ENCODE results near the gene SORBS2.
A peak's percentile ranks its signal among the peaks of the same experiment; 100 is the strongest.

The SORBS2 gene

DNA sequence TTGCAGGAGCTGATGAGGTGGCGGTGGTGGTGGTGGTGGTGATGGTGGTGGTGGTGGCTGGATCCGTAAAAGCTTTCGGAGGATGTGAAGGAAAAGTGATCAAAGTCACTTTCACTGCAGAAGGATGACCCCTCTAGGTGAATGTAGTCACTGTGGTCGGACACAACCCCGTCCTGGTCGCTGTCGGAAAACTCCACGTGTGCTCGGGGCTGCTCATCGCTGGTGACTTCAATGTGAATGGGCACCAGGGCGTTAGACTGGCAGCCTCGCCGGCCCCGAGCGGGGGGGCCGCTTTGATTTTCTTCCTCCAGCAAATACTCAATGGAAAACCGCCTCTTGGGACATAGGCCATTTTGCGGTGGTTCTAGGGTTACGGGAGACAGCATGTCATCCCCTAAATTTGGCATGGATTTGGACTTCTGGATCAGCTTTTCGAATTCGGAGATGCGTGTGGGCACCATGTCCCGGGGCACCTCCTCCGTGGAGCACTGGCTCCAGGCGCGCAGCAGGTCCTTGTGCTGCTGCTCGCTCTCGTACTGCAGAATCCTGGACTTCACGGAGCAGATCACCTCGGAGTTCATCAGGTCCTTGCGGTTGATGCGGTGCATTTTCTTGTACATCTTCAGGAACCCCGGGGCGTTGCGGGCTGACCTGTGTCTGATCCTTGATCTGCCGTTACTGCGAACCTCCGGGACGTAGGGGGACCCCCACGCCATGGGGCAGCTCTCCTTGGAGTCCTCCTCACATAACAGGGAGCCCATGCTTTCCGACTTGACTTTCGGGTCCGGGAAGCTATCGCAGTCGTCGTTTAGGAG is 188.3 kb downstream of the SORBS2 start:
- DNase-seq: no peak

DNA sequence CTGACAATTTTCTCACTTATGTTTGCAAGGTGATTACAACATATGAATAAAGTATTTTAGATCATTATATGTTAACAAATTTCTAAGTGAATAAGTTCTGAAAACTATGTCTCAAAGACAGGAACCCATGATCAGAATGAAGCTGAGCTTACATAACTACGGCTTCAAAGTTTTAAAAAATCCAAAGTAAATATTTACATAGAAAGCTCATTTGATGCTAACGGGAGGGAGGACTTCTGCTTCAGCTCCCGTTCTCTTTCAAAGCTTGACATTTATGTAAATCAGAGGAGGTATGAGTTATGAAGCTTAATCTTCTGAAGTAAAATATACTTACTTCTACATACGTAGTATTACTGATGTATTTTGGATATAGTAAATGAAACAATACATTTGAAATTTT is 203.8 kb downstream of the SORBS2 start:
- DNase-seq: no peak

DNA sequence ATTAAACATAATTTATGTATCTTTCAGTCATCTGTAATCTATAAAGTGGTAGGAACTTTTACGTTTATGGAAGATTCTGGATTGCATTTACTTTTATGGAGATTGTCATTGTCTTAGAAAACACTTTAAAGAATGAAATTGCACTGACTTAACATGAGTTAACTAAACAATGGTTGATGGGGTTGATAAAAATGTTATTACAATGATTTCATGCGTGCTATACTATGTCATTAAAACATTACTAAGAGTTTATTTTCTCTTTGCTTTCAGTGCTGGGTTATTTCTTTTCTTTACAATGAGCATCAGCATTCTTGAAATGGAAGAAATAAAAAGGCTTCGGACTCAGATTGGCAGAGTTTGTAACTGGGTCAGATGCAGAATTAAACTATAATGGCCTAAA is 209.6 kb downstream of the SORBS2 start:
- DNase-seq: no peak

DNA sequence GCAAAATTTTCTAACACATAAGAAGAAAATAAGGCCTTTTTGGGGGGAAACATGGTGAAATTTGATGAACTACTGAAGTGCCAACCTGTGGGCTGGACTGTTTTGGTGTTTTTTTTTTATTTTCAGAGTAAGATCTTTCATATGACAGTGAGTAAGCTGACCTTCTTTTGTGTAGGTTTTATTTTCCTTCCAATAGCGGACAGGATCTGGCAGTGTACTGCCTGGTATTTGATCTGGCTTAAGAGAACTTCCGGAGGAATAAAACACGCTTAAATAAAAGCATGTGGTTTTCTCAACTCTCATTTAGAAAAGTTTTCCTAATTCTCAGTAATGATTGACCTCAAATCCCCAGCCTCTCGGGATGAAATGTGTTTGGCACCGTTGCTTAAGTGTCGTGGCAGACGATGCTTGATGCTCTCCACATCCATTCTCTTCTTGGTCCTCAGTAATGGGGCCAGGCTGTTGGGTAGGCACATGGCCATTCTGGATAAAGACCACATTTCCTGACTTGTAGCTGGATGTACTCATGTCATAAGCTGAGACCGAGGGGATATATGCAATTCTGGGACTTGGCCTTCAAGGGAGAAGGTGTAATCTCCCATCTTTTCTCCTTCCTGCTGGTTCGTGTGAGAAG is 211.1 kb downstream of the SORBS2 start:
- no peak for DNase-seq

DNA sequence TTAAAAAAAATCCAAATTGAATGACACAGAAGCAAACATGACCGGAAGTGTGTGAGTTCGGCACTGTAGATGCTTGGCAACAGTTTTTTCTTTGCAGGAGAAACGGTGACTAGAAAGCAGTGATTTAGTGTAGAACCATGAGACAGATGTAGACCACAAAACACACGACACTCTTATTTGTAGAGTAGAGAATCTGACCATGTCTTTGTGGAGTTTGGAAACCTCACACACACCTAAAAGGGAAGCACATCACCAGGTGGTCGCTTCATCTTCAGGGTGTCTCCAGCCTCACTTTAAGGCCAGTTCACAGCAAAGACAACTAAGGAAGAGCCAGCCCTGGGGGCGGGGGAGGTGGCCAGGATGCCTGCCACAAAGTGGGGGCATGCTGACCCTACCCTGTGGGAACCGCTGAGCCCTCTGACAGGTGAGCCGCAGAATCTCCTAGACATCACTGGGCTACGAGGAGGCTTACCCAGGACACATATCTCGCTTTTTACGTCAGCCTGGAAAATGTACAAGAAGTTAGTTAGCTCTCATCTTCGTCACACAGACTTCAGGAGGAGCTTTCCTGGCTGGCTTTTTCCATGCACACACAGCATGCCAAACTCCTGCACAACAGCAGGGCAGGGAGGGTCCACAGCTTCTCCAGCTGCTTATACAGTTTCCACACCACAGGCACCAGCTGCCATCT is 212.3 kb downstream of the SORBS2 start:
- no peak for DNase-seq

DNA sequence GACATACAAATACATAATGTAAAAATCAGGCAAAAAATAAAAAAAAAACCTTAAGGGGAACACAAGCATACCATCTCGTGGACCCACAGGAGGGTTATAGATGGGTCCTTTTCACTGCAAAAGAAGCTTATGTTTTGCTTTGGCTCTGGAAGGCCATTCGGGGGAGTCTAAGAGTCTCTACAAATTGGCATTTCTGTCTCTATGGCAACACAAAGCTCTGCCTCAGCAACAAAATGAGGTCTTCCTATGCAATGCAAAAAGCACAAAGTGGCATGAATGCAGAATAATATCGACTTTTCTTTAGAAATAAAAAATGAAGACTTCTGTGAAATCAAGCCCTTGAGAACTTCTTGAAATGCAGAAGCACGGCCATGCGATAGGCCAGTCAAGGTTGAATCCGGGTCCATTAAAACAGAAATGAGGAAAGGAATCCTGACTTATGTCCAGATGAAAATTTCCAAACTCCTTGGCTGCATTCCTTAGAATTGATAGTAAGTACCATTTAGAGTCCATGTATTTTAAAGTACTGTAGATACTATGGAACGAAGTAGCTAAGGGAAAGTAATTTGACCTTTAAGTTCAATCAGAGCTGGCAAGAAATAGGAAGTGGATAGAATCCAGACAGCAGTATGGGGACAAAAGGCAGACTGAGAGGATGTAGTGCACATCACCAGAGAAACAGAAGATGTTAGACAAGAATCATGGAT is 213.0 kb downstream of the SORBS2 start:
- DNase-seq: no peak

DNA sequence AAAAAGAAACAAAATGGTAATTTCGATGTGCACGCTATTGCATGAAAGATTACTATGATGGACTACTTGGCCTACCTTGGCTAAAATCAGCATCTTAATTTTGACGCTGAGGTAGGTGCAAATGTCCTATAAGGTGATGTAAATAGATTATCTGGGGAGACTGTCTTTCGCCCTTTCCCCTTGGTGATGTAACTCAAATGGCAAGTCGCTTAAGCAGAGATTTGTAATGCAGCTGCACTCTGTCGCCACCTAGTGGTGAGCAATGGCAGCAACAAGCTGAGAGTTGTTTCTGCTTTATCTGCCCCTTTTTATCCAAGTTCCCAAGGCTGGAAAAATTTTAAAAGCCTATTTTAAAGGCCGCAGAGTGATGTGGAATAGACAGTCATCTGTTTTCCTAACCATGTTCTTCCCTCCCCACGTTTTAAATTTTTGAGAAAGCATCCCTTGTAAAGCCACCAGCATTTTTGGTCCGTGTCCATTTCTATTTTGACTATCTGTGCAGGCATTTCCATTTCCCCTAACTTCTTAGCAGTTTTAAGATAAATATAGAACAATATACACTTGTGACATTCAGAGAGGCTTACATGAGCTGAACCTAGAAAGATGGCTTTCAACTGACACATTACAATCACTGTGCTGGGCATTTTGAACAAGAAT is 214.3 kb downstream of the SORBS2 start:
- DNase-seq: peak; percentile 81

DNA sequence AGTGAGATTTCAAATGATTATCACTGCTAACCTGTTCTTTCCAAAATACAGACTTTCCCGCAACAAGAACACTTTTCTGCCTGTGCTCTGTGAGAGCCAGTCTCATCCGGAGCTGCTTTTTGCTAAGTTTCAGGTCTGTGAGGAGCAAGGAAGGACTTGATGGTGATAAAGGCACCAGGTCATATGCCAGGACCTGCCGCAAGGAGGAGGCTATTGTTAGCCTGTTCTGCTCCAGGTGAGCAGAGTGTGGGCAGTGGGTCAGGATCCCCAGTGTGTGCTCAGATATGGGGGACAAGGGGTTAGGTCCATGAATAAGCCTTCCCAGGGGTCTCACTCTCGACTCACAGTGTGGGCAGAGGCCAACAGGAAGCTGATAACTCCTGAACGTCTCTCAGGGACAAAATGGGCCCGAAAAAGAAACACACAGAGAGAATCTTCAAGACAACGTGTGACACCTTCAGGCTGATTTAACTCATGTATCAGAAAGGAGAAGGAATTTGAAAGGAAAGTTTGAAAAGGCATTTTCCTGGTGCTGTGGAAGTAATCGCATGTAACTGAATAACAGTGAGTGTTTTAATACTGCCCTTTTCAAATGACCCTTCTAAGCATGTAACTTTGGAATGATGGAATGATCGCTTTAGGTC is 219.0 kb downstream of the SORBS2 start:
- no peak for DNase-seq

DNA sequence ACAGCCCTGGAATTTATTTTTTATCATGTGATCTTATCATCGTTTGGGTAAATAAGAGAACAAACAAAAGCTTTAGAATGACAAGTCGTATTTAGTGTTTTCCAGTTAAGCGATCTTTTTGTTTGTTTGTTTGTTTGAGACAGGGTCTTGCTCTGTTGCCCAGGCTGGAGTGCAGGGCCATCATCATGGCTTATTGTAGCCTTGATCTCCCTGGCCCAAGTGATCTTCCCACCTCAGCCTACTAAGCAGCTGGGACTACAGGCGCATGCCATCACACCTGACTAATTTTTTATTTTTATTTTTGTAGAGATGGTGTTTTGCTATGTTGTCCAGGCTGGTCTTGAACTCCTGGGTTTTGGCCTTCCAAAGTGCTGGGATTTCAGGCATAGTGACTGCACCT is 219.6 kb downstream of the SORBS2 start:
- DNase-seq: no peak

DNA sequence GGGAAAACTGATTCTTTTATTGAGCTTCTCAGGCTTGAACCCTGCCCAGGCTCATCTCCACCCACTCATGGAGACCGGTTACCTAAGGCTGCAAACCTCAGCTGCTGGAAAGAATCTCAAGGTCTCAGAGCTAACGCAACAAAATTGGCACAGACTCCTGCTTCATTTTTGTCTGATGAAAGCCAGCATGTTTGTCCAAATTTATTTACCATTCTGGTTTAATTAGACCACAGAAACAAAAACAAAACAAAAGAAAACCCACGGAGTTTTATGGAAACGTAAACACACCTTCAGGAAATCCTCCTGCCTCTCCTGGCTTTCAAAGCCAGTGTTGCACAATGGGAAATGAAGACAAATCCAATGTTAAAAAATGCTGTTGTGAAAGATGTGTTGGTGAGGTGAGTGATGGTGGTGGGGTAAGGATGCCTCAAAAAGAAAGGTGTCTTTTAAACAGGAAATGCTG is 220.3 kb downstream of the SORBS2 start:
- DNase-seq: no peak

DNA sequence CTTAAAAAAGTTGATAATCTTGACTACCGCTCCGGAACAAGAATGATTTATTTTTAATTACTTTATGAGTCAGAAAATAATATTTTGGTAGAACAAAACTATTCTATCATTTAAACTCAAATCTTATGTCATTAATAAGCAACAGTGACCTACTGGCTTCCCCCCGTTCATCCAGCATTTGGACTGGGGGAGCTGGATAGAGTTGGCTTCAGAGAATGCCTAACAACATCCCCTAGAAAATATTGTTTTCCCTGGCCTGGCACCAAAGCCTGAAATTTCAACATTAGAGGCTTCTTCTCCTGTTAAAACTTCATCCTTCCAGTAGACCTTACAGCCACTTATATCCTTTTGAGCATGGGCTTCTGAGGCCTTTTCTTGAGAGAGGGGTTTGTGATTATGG is 221.0 kb downstream of the SORBS2 start:
- DNase-seq: no peak

DNA sequence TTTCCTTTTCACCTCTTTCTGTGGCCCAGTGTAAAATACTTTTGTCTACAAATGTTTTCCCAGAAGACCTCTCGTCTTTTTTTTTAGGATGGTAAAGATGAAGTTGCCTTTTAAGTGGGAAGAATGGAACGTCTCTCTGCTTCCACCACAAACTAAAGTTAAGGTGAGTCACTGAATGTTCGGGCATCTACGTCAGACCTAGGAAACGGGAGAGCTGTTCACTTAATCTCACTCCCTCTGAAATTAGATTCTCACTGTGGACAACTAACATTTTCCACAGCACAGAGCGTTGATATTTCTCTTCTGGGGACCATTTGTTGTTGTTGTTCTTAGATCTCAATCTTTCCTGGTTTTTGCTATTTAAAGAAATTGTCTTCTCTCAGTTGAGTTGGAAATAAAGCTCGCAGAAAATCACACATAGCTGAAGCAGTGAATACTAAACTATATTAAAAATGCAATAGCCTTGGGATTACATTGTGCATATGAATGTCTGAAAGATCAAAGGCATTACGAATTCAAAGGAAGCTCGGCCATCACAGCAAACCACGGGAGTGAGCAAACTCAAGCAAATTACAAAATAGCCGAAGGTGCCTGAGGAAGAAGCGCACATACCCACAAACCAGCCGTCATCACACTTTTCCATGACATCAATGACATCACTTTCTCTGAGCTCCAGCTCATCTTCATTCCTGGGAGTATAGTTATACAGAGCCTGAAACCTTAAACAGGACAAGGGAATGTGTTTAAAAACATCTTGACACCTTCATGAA is 222.7 kb downstream of the SORBS2 start:
- DNase-seq: no peak

DNA sequence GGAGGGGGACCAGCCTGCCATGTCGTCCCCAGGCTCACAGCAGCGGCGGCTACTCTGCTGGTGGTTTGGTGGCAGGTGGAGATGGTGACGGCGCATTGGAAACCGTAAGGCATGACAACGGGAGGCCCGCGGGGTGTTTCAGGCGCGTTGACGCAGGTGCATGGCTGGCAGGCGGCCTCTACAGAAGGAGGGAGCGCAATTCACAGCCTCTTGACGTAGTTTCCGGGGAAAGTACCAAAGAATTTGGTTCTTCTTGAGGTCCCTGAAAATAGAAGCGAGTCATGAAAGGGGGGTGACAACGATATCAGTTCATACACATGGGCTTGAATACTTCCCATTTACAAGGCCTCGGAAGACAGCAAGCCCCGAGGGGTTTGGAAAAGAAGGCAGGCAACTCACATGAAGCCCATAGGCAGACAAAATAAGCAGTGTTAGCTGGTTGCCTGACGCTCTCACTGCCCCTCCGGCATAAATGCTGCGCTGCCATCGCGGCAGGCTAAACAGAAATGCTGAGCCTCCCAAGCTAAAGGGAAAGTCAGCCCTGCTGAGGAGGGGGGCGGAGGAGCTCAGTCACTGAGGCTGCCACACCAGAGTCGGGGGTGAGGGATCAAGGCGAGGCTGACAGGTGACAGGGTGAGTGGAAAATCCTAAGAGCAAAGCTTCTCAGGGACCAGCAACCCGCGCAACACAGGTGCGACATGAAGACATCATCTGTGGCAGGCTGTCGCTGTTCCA is 224.4 kb downstream of the SORBS2 start:
- DNase-seq: peak; percentile 76

DNA sequence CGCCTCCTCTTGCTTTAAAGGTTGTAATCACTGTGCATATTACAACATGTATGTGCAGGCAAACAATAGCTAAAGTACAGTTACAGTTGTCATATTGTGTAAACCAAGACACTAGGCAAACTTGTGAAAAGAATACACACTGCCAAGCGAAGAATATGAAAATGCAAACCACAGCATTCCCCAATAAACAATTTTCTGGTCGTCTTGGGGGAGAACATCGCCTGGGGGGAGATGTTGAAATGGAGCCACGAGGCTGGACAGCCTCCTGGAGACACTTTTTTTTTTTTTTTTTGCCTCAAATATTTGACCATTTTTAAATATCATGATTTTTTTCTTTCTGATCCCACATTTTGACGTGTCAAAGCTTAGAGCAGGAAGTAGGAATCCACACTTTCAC is 225.0 kb downstream of the SORBS2 start:
- DNase-seq: no peak

DNA sequence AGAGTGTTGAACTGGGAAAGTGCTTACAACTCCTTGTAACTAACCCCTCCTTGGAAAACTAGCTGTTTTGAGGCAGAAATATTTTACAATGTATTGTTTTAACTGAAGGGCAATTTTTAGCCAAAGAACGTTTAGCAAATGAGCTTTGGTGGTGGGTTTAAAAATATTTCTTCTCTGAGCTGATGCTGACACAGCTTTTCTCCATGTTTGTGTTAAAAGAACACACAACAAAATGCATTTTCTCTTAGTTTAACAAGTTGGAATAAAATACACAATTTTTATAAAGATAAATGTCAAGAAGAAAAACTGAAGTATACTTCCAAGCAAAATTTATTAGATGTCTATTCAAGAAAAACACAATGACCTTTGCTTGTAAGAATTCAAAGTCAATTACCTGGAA is 226.8 kb downstream of the SORBS2 start:
- no peak for DNase-seq

DNA sequence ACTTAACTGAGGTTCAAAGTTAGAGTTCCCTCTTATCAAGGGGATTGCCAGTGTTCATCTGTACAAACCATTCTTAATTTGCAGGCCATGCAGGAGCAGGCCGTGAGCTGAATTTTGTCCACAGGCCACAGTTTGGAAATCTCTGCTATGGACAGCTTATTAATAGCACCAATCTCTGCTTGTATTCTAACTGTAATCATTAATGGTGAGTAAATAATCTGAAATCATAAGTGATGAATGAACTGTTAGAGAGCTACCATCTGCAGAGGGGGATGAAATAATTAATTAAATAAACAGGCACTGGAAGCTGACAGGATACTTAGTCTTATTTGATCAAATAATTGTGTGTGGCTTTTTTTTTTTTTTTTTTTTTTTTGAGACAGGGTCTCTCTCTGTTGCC is 228.2 kb downstream of the SORBS2 start:
- DNase-seq: no peak

DNA sequence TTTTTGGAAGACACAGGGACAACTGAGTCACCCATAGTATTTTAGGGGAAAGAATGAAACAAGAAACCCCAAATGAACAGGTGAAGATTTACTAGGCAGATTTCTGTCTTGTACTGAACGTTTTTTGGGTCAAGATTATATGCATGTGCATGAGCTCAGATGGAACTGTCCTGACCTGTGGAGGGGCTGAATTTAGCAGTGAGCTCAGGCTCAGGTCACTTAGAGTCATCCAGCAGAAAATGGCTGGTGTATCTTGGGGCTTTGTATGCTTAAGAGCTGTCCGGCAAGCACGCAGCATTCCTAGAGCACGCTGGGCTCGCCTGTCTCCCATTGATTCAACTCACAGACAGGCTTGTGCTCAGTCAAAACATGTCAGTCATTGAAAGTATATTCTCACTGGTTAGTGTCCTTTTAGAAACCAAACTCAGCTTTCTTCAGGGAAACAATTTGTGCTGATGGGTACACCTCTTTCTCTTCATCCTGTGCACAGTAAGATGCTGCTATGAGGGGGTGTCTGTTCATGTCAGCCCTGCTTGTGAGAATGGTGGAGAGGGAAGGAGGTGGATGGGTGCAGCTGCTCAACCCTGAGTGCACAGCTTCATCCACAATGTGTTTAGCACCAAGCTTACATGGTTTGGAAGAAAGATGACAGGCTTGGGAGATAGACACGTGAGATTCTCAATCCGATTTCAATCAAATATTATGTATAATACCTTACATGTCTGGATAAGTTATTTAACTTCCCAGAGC is 229.2 kb downstream of the SORBS2 start:
- no peak for DNase-seq

DNA sequence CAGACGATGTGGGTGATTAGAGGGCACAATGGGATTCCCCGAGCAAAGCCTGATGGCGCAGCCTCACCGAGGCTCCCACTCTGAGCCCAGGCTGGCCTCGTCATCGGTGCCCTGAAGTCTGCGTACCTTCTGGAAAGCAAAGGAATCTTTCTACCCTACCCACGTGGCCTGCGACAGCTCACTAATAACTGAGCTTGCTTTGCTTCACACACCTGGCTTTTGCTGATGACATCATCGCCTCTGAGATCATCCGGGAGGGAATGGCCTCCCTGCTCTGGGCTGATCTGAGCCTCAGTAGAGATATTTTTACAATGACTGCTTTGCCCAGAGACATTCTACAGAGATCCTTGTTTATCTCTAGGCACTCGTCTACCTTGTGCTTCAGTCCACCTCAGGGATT is 231.3 kb downstream of the SORBS2 start:
- DNase-seq: peak; percentile 72

DNA sequence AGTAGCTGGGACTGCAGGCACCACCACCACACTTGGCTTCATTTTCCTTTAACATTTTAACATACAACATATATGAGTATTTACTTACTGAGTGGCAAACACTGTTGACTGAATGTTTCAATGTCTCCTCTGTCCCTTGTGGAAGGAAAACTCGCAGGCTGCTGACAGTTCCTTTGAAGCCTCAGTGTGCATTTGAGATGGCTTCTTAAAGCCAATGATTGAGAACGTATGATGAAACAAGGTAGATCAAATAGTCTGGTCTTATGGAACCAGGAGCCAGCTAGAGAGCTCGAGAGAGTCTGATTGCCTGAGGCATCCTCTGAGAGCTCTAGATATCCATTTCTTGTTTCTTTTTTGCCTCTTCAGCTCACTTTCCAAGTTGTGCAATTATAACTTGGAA is 233.7 kb downstream of the SORBS2 start:
- DNase-seq: no peak
